ENCODE results near the gene LMOD2.

DNA sequence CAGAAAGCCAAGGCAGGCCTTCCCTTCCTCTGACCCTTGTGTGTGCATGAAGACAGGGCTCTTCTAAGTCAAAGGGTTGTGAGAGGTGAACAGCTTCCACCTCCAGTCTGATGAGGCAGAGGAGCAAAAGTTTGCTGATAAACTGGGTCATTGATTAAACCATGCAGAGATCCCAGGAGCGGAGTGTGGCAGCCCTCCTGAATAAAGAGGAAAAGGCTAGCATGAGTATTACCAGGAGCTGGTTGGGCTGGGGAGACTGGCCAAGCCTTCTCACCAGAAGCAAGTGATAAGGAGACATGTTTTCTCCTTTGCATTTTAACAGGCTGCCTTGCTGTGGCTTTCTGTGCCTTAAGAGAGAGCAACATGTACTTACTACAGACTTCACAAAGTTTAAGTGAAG, 10.2 kb downstream of the LMOD2 start:
- TF ChIP-seq ISL1 (CRISPR knock-in tag; IDR thresholded peaks at IDR 0.05) = no peak
- TF ChIP-seq, protein P1, sequence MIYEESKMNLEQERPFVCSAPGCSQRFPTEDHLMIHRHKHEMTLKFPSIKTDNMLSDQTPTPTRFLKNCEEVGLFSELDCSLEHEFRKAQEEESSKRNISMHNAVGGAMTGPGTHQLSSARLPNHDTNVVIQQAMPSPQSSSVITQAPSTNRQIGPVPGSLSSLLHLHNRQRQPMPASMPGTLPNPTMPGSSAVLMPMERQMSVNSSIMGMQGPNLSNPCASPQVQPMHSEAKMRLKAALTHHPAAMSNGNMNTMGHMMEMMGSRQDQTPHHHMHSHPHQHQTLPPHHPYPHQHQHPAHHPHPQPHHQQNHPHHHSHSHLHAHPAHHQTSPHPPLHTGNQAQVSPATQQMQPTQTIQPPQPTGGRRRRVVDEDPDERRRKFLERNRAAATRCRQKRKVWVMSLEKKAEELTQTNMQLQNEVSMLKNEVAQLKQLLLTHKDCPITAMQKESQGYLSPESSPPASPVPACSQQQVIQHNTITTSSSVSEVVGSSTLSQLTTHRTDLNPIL (CRISPR knock-in tag; IDR thresholded peaks at IDR 0.05; ENCODE audit: low read depth) = no peak
- TF ChIP-seq ZFP3 (CRISPR knock-in tag; IDR thresholded peaks at IDR 0.05) = no peak
- TF ChIP-seq, protein P2, sequence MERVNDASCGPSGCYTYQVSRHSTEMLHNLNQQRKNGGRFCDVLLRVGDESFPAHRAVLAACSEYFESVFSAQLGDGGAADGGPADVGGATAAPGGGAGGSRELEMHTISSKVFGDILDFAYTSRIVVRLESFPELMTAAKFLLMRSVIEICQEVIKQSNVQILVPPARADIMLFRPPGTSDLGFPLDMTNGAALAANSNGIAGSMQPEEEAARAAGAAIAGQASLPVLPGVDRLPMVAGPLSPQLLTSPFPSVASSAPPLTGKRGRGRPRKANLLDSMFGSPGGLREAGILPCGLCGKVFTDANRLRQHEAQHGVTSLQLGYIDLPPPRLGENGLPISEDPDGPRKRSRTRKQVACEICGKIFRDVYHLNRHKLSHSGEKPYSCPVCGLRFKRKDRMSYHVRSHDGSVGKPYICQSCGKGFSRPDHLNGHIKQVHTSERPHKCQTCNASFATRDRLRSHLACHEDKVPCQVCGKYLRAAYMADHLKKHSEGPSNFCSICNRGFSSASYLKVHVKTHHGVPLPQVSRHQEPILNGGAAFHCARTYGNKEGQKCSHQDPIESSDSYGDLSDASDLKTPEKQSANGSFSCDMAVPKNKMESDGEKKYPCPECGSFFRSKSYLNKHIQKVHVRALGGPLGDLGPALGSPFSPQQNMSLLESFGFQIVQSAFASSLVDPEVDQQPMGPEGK (CRISPR knock-in tag; IDR thresholded peaks at IDR 0.05; ENCODE audit: borderline replicate concordance) = no peak
- TF ChIP-seq OSR1 (CRISPR knock-in tag; IDR thresholded peaks at IDR 0.05) = no peak
- TF ChIP-seq, protein P3, sequence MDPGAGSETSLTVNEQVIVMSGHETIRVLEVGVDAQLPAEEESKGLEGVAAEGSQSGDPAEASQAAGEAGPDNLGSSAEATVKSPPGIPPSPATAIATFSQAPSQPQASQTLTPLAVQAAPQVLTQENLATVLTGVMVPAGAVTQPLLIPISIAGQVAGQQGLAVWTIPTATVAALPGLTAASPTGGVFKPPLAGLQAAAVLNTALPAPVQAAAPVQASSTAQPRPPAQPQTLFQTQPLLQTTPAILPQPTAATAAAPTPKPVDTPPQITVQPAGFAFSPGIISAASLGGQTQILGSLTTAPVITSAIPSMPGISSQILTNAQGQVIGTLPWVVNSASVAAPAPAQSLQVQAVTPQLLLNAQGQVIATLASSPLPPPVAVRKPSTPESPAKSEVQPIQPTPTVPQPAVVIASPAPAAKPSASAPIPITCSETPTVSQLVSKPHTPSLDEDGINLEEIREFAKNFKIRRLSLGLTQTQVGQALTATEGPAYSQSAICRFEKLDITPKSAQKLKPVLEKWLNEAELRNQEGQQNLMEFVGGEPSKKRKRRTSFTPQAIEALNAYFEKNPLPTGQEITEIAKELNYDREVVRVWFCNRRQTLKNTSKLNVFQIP (CRISPR knock-in tag; IDR thresholded peaks at IDR 0.05; ENCODE audit: borderline replicate concordance, low read depth) = no peak
- no peak for TF ChIP-seq CSDC2 (CRISPR knock-in tag; IDR thresholded peaks at IDR 0.05)

Measured in SK-N-SH treated with all-trans-retinoic acid at 6 μM for 48 hours (cell line).